ENCODE data around the gene NEIL3.
"Not testable (repeated sequence)": the region's sequence is repeated elsewhere in the genome, so short reads cannot be mapped to it uniquely, and the experiment has no call there.

The NEIL3 gene

GRCh38 chr4:177301126-177301639, 8.5 kb upstream of the NEIL3 start:
- no peak for DNase-seq (ENCODE audit: low read depth in 3 of 3, low spot score in 1 of 3)

- no peak for DNase-seq (ENCODE audit: low read depth in 3 of 3, low spot score in 1 of 3)
Measured at GRCh38 chr4:177302371-177303100, 7.1 kb upstream of the NEIL3 start.

- DNase-seq (ENCODE audit: low read depth in 3 of 3, low spot score in 1 of 3): no peak
Measured at GRCh38 chr4:177304094-177304493, 5.6 kb upstream of the NEIL3 start.

- DNase-seq (ENCODE audit: low read depth in 3 of 3, low spot score in 1 of 3): not testable (repeated sequence)
Measured at GRCh38 chr4:177304864-177305263, 4.8 kb upstream of the NEIL3 start.

GRCh38 chr4:177308125-177308524, 1.5 kb upstream of the NEIL3 start:
- DNase-seq (ENCODE audit: low read depth in 3 of 3, low spot score in 1 of 3): no peak

- DNase-seq (ENCODE audit: low read depth in 3 of 3, low spot score in 1 of 3): no peak
Measured at GRCh38 chr4:177308847-177309521, 690 bp upstream of the NEIL3 start.

GRCh38 chr4:177311589-177311988, 1.9 kb downstream of the NEIL3 start:
- DNase-seq (ENCODE audit: low read depth in 3 of 3, low spot score in 1 of 3): no peak

- DNase-seq (ENCODE audit: low read depth in 3 of 3, low spot score in 1 of 3): no peak
Measured at GRCh38 chr4:177313263-177313662, 3.6 kb downstream of the NEIL3 start.

GRCh38 chr4:177315767-177316464, 6.2 kb downstream of the NEIL3 start:
- no peak for DNase-seq (ENCODE audit: low read depth in 3 of 3, low spot score in 1 of 3)

- no peak for DNase-seq (ENCODE audit: low read depth in 3 of 3, low spot score in 1 of 3)
Measured at GRCh38 chr4:177320721-177321120, 11.0 kb downstream of the NEIL3 start.

- no peak for DNase-seq (ENCODE audit: low read depth in 3 of 3, low spot score in 1 of 3)
Measured at GRCh38 chr4:177321647-177322046, 12.0 kb downstream of the NEIL3 start.

- no peak for DNase-seq (ENCODE audit: low read depth in 3 of 3, low spot score in 1 of 3)
Measured at GRCh38 chr4:177322266-177322665, 12.6 kb downstream of the NEIL3 start.

GRCh38 chr4:177322881-177323280, 13.2 kb downstream of the NEIL3 start:
- DNase-seq (ENCODE audit: low read depth in 3 of 3, low spot score in 1 of 3): no peak

- no peak for DNase-seq (ENCODE audit: low read depth in 3 of 3, low spot score in 1 of 3)
Measured at GRCh38 chr4:177323416-177323815, 13.7 kb downstream of the NEIL3 start.

- DNase-seq (ENCODE audit: low read depth in 3 of 3, low spot score in 1 of 3): no peak
Measured at GRCh38 chr4:177332119-177332518, 22.4 kb downstream of the NEIL3 start.

- DNase-seq (ENCODE audit: low read depth in 3 of 3, low spot score in 1 of 3): no peak
Measured at GRCh38 chr4:177339477-177340374, 30.1 kb downstream of the NEIL3 start.

GRCh38 chr4:177348348-177348747, 38.7 kb downstream of the NEIL3 start:
- DNase-seq (ENCODE audit: low read depth in 3 of 3, low spot score in 1 of 3): no peak

GRCh38 chr4:177349191-177349590, 39.5 kb downstream of the NEIL3 start:
- no peak for DNase-seq (ENCODE audit: low read depth in 3 of 3, low spot score in 1 of 3)

GRCh38 chr4:177351622-177352244, 42.1 kb downstream of the NEIL3 start:
- no peak for DNase-seq (ENCODE audit: low read depth in 3 of 3, low spot score in 1 of 3)

GRCh38 chr4:177356206-177356605, 46.5 kb downstream of the NEIL3 start:
- DNase-seq (ENCODE audit: low read depth in 3 of 3, low spot score in 1 of 3): no peak

Data from stimulated activated CD4-positive, alpha-beta T cell treated with anti-CD3 and anti-CD28 coated beads, TNF-alpha, amount 100 ng/mL, for 1 hour (primary cell).